ENCODE data around the gene UNC5C. TPM values are rescaled to one million over a fixed set of nuclear protein-coding genes. Genes with fewer than 3 reads are reported as not detected.

Gene UNC5C
- total and polyA plus RNA-seq, 2 of the 4 experiments (the other 2 are of a cell fraction), result under 0.01 TPM

DNA sequence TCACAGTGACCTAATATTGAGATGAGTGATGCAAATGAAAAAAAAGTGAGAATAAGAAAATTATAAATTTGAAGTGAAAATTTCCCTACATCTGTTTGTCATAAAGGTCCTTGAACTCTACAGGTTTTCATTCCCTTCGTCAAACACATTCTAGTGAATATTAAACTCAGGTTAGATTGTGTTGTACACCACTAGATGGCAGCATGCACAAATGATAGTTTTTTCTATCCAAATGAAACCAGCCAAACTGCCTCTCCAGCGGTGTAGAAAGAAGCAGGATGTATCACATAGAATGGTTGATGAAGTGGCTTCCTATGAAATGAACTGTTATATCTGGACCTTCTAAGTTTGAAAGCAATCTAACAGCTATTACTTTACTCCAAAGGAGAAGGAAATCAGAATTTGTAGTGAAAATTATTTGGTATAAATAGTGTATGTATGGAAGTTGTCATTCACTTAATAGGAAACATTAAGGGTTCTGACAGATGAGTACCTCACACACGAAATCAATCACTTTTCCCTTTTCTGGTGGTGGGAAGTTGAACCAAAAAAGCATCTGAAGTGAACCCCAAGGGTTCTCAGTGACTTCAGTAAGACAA is 382.7 kb downstream of the UNC5C start:
- POLR2A ChIA-PET (ENCODE audit: unreplicated experiment), result no interaction called here
- peak; percentile 65 for DNase-seq

More for the DNA sequence above, 382.7 kb downstream of the UNC5C start:
- CTCF ChIA-PET, result interaction anchor here (0.7 kb wide), 2 partner anchors 120 to 1930 kb away, joined by 3 read pairs; no protein-coding TSS in a partner anchor
- no TSS peak for BruUV-seq (replicated peaks)
- Histone ChIP-seq H3K9me3 (ENCODE audit: control insufficient read depth, insufficient read depth, low read length) (no peaks in the 10 kb centered on the region), H3K79me1 (ENCODE audit: low read depth in 1 of 2, low read length in 2 of 2) (no peaks in the 10 kb centered on the region), H2AK5ac (ENCODE audit: low read depth, low read length) (no peak overlapping the region), H2BK20ac (ENCODE audit: low read depth, low read length) (no peak overlapping the region), H3K56ac (ENCODE audit: extremely low read depth, insufficient read depth, low read length) (no peak overlapping the region), H3K4me2 (ENCODE audit: low read depth, low read length) (no peak overlapping the region), H2BK5ac (ENCODE audit: low read depth, low read length, poor library complexity, severe bottlenecking) (no peak overlapping the region), H3K23ac (ENCODE audit: low read depth, low read length) (no peak overlapping the region), H3K27ac (ENCODE audit: insufficient read depth, low read length) (no peak overlapping the region), H3K14ac (replicated peaks; ENCODE audit: low read depth, low read length) (no peak overlapping the region), H3K9me1 (ENCODE audit: insufficient read depth, low read length) (no peaks in the 10 kb centered on the region), H4K5ac (ENCODE audit: low read depth, low read length) (no peak overlapping the region), H2BK120ac (ENCODE audit: low read depth, low read length) (no peak overlapping the region), H3K36me3 (ENCODE audit: control insufficient read depth, insufficient read depth, low read length) (no peaks in the 10 kb centered on the region), H3K18ac (ENCODE audit: low read depth, low read length) (no peak overlapping the region), H4K8ac (ENCODE audit: low read depth in 2 of 2, low read length in 2 of 2) (no peak overlapping the region), H4K20me1 (ENCODE audit: insufficient read depth, low read length) (no peaks in the 10 kb centered on the region), H3K4me3 (ENCODE audit: insufficient read depth, low read depth, low read length) (no peak overlapping the region), H2AFZ (replicated peaks; ENCODE audit: low read length, poor library complexity) (no peak overlapping the region), H2BK15ac (ENCODE audit: low read depth, low read length) (no peak overlapping the region), H3K4me1 (ENCODE audit: control insufficient read depth, insufficient read depth, low read length) (no peaks in the 10 kb centered on the region), H3K4ac (ENCODE audit: low read depth, low read length) (no peak overlapping the region), H3K27me3 (ENCODE audit: control insufficient read depth, insufficient read depth, low read length) (no peaks in the 10 kb centered on the region), H4K91ac (ENCODE audit: insufficient read depth, low read depth, low read length) (no peak overlapping the region), H3K9ac (ENCODE audit: low read depth, low read length) (no peak overlapping the region), H2AK9ac (replicated peaks; ENCODE audit: low read depth, low read length, poor library complexity) (no peak overlapping the region)
- dilution Hi-C loops (cut with HindIII; ENCODE audit: low sequenced_read_pairs, unreplicated experiment), result no loop called here
- in situ Hi-C loops (cut with MboI; ENCODE audit: low sequenced_read_pairs), result no loop called here
- TF ChIP-seq, protein P1, sequence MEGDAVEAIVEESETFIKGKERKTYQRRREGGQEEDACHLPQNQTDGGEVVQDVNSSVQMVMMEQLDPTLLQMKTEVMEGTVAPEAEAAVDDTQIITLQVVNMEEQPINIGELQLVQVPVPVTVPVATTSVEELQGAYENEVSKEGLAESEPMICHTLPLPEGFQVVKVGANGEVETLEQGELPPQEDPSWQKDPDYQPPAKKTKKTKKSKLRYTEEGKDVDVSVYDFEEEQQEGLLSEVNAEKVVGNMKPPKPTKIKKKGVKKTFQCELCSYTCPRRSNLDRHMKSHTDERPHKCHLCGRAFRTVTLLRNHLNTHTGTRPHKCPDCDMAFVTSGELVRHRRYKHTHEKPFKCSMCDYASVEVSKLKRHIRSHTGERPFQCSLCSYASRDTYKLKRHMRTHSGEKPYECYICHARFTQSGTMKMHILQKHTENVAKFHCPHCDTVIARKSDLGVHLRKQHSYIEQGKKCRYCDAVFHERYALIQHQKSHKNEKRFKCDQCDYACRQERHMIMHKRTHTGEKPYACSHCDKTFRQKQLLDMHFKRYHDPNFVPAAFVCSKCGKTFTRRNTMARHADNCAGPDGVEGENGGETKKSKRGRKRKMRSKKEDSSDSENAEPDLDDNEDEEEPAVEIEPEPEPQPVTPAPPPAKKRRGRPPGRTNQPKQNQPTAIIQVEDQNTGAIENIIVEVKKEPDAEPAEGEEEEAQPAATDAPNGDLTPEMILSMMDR (conservative IDR thresholded peaks at IDR 0.05; ENCODE audit: low read depth, low read length), result peak; percentile 70
- TF ChIP-seq FOS (IDR thresholded peaks at IDR 0.05; ENCODE audit: low read depth, low read length), result no peak
- peak; percentile 81 for TF ChIP-seq RAD21 (IDR thresholded peaks at IDR 0.05; ENCODE audit: low read length)
- peak; percentile 74 for TF ChIP-seq SMC3 (IDR thresholded peaks at IDR 0.05; ENCODE audit: low read depth, low read length)
- ATAC-seq (ENCODE audit: low read depth), result peak; percentile 85
- intact Hi-C loops (cut with micrococcal nuclease), result loop anchor here (2.0 to 10.0 kb wide), 3 partner anchors 349 to 869 kb away; partner anchors contain the start of gene UNC5C
- WGBS, 2 experiments (ENCODE audit: extremely low coverage in 2 of 2, insufficient read length in 1 of 2), result no CpG with 5 or more reads among the region's 3 CpGs
